Activated T-cell treated with anti-CD3 and anti-CD28 coated beads for 1 hour (primary cell): ENCODE results near the gene TRIM72.
"Not testable (repeated sequence)": the region's sequence is repeated elsewhere in the genome, so short reads cannot be mapped to it uniquely, and the experiment has no call there.

Experiments
- DNase-seq: peaks from one replicate; pipeline ENCODE4 v3.0.0-alpha.2; 2020; ENCODE audit warnings: low read depth

The TRIM72 gene

DNA sequence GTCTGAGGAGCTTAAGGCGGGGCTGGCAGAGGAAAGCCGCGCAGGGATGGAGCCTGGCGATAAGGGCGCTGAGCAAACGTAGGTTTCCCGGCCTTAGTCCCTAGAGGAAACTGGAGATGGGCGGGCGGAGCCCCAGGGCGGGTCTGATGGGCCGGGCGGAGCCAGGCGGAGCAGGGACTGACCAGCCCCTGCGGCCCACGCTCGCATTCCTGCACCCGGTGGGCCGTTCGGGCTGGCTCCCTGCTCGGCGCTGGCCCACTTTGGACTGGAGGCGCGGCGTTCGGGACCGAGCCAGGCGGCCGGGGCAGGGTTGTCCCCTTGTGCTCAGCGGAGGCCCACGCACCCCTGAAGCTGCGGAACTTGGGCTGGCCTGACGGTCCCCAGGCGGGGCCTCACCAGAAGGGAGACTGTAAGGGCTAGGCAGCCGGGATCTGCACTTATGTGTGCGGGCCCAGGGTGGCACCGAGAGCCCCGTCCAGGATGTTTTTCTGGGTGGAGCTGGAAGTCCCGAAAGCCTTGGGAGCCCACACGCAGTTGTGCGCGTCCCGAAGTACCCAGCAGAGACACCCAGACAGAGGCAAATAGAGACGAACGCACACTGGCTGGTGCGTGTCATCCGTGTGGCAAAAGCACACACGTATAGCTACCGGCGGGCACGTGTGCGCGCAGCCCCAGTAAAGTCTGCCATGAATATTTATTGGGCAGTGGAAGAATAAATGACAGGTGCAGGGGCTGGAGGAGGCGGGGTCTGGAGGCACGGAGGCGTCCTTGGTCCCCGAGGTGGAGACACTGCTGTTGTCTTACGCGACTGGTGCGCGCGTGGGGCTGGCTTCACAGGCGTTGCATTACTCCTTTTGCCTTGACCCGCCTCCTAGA, 1.6 kb downstream of the TRIM72 start:
- DNase-seq, result no peak

DNA sequence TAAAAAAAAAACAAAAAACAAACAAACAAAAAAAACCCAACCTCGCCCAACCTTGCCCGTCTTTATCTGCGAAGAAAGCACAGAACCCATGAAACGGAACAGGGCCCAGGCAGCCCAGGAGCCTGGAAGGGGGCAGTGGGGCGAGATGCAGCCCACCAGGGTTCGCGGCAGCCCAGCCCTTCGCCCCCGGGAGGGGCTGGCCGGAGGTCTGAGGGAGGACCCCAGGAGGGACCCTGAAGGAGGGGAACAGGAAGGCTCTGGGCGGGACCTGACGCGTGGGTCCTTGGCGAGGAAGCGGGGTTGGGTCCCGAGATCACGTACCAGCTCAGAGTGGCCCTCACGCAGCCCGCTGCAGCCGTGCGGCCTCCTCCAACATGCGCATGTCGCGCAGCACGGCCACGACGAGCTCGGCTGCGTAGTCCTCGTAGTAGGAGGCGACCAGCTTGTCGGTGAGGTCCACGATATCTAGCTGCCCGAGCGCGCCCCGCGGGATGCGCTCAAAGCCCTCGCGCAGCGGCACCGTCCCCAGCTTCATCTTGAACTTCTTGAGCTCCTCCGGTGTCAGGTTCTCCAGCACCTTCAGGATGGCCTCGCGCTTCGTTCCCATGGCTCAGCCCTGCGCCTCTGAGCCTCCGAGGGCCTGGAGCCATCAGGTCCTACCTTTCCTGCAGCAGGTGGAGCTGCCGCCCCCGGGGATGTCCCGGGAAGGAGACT, 2.7 kb downstream of the TRIM72 start, which contains the start of gene PYDC1:
PYDC1 (minus strand) TSS at position 714 of the 714 bp plus-strand sequence; CDS start at position 607, 107 bp downstream.
- DNase-seq, result no peak

DNA sequence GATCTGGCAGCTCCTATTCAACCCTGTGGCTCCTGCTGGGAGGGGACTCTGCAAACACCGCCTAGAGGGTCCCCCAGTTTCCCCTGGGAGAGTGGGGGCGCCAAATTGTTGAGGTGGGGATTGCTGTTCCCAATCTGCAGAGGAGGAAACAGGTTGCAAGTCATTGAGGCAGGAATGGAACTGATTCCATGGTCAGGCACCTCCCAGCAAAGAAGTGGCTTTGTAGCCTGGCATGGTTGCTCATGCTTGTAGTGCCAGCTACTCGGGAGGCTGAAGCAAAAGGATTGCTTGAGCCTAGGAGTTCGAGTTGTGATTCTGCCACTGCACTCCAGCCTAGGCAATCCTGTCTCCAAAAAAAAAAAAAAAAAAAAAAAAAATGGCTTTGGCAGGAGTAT, 3.2 kb downstream of the TRIM72 start:
- DNase-seq, result no peak

DNA sequence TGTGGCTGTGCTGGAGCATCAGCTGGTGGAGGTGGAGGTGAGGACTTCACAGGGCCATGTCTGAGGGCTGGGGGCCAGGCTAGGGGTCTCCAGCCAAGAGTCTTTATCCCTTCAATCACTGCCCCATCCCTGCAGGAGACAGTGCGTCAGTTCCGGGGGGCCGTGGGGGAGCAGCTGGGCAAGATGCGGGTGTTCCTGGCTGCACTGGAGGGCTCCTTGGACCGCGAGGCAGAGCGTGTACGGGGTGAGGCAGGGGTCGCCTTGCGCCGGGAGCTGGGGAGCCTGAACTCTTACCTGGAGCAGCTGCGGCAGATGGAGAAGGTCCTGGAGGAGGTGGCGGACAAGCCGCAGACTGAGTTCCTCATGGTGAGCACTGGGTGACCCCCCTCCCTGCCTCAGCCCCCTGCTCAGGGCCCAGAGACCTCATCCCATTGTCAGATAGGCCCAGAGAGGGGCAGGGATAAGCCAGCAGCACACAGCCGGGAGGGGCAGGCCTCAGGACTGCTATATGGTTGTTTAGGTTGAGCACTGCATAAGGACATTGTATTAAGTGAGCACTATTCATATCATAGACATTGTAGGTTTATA, 5.3 kb downstream of the TRIM72 start:
- DNase-seq, result no peak

DNA sequence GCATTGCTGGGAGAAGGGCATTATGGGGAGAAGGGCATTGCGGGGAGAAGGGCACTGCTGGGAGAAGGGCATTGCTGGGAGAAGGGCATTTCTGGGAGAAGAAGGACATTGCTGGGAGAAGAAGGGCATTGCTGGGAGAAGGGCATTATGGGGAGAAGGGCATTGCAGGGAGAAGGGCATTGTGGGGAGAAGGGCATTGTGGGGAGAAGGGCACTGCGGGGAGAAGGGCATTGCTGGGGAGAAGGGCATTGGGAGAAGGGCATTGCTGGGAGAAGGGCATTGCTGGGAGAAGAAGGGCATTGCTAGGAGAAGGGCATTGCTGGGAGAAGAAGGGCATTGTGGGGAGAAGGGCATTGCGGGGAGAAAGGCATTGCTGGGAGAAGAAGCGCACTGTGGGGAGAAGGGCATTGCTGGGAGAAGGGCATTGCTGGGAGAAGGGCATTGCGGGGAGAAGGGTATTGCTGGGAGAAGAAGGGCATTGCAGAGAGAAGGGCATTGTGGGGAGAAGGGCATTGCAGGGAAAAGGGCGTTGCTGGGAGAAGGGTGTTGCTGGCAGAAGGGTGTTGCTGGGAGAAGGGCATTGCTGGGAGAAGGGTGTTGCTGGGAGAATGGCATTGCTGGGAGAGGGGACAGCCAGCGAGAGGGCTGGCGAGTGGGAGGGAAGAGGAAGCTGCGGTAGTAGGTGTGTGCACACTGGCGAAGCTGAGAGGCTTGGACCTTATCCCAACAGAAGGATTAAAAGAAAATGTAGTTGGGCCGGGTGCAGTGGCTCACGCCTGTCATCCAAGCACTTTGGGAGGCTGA, 7.6 kb downstream of the TRIM72 start:
- no peak for DNase-seq

DNA sequence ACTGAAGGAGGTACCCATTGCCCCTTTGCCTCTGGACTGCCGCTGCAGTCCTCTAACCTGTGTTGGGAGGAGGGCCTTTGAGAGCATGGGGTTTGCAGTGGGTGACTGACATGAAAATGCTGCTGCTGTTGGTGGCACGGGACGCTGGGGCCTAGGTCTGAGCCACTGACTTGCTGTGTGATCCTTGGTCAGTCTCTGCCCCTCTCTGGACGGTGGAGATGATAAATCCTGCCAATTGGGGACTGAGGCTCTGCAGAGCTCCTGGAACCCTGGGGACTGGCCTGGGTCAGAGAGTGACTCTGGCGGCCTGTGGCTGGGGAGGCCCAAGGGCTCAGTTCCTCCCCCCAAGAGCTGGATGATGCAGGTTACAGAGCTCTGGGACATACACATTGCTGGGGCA, 9.1 kb downstream of the TRIM72 start:
- DNase-seq, result no peak

DNA sequence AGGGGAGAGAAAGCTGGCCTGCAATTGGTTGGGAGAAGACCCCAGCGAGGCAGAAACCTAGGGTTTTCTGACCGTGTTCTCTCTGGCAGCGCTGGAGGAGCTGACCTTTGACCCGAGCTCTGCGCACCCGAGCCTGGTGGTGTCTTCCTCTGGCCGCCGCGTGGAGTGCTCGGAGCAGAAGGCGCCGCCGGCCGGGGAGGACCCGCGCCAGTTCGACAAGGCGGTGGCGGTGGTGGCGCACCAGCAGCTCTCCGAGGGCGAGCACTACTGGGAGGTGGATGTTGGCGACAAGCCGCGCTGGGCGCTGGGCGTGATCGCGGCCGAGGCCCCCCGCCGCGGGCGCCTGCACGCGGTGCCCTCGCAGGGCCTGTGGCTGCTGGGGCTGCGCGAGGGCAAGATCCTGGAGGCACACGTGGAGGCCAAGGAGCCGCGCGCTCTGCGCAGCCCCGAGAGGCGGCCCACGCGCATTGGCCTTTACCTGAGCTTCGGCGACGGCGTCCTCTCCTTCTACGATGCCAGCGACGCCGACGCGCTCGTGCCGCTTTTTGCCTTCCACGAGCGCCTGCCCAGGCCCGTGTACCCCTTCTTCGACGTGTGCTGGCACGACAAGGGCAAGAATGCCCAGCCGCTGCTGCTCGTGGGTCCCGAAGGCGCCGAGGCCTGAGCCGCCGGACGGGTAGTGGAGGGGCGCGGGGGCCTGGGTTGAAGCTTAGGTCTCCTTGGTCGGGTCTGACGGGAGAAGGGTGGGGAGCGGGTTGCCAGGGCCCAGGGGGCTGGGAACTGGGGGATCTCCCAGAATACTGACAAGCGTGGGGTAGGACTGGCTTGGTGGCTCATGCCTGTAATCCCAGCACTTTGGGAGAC, 10.4 kb downstream of the TRIM72 start:
- DNase-seq, result no peak

DNA sequence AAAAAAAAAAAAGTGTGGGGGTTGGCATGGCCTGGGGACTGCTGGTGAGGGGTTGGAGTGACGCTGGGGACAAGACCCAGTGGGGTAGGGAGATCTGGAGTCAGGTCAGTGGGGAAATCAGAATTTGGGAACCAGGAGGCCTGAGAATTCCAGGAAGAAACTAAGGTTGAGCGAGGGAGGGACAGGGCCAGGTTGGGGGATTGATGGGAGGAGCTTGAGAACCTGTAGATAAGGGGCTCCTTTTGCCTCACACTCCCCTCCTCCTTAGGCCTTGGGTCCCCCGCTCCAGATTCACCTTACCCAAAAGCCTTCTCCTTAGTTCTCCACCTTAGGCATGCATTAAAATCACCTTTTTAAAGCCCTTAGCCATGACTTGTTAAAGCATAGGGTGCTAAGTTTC, 11.3 kb downstream of the TRIM72 start:
- no peak for DNase-seq

DNA sequence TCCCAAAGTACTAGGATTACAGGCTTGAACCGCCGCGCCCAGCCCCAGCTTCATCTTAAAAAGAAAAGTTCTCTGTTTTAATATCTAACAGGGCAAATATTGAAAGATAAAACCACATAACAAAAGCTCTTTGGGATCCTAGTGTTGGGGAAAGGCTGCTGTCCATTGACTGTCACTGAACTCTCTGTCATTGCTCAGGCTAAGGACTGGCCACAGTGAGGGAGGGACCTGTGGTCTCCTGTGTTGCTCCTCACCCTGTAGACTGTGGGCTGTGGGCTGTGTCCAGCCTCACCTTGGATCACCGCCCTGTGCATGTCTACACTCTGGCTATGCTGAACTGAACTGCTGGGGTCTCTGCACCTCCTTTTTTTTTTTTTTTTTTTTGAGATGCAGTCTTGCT, 14.3 kb downstream of the TRIM72 start:
- no peak for DNase-seq

DNA sequence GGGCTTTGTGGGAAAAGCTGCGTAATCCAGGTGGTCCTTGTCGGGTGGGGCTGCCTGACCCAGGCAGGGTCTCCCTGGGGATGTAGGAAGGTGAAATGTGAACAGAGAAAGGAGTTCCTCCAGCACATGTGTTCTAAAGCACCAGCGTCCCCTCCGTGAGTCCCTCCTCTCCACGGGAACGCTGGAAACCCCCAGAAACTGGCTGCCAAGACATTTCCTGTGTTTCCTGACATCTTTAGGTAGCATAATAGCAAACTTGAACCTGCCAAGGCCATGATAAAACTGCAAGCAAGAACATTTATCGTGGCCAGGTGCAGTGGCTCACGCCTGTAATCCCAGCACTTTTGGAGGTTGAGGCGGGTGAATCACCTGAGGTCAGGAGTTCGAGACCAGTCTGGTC, 15.6 kb downstream of the TRIM72 start:
- DNase-seq, result no peak

DNA sequence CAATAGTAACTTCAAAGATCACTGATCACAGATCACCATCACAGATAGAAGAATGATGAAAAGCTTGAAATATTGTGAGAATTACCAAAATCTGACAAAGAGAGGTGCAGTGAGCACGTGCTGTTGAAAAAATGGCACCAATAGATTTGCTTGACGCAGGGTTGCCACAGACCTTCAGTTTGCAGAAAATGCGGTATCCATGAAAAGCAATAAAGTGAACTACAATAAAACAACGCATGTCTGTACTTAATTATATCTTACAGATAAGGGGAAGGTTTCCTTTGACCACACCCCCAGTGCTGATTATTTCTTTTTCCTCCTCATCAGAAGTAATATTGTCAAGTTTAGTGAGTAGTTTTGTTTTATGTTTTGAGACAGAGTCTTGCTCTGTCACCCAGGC, 24.1 kb downstream of the TRIM72 start:
- no peak for DNase-seq

DNA sequence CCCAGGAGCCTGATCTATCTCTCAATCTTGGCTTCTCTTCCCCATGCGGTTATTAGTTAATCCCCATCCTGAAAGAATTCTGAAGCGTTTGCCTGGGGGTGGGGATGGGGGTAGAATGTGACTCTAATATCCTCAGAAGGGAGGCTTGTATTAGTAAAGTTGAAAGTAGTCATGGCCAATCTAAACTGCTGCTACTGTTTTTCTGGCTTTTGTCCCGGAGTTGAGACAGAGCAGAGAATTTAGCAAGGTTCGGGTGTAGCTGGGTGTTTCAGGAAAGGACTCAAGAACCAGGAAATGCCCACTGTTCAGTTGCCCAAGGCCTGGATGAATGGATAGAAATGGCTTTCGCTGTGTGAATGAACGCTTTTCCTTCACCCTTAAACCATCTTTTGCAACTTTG, 28.3 kb downstream of the TRIM72 start:
- DNase-seq, result no peak

DNA sequence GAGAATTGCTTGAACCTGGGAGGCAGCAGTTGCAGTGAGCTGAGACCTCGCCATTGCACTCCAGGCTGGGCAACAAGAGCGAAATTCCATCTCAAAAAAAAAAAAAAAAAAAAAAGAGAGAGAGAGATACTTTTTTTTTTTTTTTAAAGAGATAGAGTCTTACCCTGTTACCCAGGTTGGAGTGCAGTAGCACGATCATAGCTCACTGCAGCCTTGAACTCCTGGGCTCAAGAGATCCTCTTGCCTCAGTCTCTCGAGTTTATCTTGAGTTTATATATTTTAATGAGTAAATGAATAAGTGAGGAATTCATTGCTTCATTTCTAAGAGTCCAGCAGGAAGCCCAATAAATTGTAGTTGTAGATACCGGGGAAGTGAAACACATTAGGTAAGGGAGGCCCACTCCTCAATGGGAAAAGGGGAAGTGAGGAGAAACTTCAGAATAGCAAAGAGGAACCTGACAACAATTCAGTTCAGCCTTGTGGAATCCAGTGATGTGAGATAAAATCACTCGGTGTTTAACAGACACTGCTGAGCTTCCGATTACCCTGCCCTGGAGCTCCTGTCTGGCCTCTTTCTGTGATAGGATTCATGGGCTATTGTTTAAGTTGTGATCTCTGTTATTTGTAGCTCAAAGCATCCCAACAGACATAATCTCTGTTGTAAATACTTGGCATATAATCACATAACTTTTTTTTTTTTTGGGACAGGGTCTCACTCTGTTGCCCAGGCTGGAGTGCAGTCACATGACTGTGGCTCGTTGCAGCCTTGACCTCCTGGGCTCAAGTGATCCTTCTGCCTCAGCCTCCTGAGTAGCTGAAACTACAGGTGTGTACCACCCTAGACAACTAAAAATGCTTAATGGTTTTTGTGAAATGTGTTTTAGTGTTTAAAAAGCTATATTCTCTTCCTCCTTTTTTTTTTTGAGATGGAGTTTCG, 30.1 kb downstream of the TRIM72 start:
- no peak for DNase-seq

DNA sequence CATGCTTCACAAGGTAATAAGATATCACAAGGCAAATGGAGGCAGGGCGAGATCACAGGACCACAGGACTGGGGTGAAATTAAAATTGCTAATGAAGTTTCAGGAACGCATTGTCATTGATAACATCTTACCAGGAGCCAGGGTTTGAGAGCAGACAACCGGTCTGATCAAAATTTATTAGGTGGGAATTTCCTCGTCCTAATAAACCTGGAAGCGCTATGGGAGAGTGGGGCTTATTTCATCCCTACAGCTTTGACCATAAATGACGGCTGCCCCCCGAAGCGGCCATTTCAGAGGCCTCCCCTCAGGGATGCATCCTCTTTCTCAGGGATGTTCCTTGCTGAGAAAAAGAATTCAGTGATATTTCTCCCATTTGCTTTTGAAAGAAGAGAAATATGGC, 31.7 kb downstream of the TRIM72 start:
- DNase-seq, result not testable (repeated sequence)

DNA sequence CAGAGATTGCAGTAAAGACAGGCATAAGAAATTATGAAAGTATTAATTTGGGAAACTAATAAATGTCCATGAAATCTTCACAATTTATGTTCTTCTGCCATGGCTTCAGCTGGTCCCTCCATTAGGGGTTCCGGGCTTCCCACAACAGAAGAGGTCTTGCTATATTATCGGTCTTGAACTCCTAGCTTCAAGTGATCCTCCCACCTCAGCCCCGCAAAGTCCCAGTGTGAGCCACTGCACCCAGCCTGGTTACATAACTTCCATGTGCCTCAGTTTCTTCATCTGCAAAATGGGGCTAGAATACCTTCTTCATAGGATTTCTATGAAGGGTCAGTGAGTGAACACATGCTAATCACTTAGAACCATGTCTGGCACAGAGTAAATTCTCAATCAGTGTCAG, 32.4 kb downstream of the TRIM72 start:
- no peak for DNase-seq

DNA sequence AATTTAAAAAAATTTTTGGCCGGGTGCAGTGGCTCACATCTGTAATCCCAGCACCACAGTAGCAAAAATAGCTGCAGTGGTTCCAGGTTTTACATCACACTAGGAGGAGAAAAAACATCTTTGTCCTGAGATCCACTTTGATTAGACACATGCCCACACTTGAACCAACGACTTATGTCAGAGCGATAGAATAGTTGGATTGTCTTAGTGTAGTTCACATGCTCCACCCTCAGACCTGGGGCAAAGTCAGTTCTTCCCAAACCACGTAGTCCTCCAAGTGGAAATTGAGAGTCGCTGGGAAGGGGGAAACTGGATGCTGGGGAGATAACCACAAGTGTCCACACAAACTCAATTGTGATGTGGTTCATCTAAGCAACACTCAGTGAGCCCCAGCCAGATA, 34.4 kb downstream of the TRIM72 start:
- DNase-seq, result no peak

DNA sequence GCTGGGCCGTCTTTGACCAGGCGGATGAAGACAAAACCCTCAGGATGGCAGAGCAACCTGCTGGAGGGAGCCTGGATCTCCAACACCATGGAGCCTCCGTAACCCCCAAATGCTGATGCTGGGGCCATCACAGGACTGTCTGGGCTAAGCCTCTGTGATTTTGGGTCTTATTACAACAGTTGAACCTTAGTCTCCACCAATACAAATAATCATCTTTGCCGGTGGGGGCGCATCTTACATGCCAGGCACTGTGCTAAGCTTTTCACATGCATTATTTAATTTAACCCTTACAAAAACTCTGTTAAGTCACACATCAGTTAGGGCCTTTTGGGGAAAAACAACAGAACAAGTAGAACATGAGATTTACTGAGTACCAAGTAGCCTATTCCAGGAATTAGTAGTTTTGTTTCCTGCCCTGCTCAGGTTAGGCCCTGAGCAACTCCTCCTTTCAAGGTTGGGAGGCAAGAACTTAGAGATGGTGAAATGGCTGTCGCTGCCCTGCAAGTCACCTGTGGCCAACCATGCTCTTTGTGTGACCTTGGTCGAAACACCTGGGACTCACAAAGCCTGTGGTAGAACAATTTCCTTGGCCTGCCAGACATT, 37.0 kb downstream of the TRIM72 start:
- DNase-seq, result no peak

DNA sequence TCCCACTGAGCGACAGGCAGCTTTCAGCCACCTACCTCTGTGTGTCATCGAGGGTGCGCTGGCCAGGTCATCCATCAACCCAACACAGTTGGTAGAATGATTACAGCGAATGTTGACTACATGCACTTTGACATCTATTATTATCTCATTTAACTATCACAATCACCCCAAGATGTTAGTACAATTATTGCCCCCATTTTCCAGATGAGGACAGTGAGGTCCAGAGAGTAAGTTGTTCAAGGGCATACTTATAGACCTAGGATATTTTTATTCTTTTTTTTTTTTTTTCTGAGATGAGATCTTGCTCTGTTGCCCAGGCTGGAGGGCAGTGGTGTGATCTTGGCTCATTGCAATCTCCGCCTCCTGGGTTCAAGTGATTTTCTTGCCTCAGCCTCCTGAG, 37.5 kb downstream of the TRIM72 start:
- DNase-seq, result no peak

DNA sequence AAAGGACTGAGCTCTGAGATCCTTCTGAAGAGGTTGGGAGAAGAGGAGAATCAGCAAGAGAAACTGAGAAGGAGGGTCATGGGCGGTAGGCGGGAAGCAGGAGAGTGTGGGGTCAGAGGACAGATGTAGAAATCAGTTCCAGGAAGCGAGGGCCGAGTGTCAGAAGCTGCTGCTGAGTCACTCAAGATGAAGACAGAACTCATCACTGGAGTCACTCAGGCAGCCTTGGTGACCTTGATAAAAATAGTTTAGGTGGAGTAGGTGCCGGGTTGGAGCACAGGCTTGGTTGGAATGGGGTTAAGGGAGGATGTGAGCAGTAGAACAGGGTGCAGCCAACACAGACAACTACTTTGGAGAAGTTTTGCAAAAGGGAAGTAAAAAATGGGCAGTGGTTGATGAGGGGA, 39.7 kb downstream of the TRIM72 start:
- no peak for DNase-seq

DNA sequence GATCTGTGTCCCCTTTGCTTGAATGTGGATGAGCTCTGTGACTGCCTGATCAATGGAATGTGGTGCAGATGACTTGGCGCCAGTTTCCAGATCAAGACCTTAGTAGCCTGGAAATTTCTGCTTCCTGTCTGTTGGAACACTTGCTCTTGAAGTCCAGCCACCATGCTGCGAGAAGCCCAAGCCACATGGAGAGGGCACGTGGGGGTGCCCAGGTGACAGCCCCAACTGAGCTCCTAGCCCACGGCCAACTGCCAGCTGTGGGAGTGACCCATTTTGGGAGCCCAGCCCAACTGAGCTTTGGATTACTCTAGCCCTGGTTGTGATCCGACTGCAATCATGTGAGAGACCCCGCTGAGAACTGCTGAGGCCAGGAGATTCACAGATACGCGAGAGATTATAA, 42.5 kb downstream of the TRIM72 start:
- DNase-seq, result no peak
